Measurements from ENCODE around the gene SH3GL2. TPM values are rescaled to one million over a fixed set of nuclear protein-coding genes. Genes with fewer than 3 reads are reported as not detected.

The SH3GL2 gene
- total RNA-seq, 4 donors from 2014 or later = 0.20 to 0.41 (median 0.32) TPM; not detected in 1

GRCh38 chr9:17824616-17825264 lies 245.9 kb downstream of the SH3GL2 start:
- in situ Hi-C loops (cut with MboI; ENCODE audit: low pct_ligation_motif_present in 1 of 4, low pct_unique_long_range_greater_than_20kb in 1 of 4, low sequenced_read_pairs in 3 of 4) (loop anchor here in 2 of 4 donors (25.0 kb wide), 1 partner anchor 1213 kb away; the partner anchor contains the start of genes RRAGA (in 2 of the 2) and SAXO1 (in 2 of the 2)), intact Hi-C loops (cut with DNase I; ENCODE audit: low total_unique reads) (no loop called here)
- Histone ChIP-seq H3K4me1 (peaks cover 0 to 3% (median 0%) of the 10 kb centered on the region in 4 donors), H3K9me3 (no peaks in the 10 kb centered on the region), H3K4me3 (no peak overlapping the region), H3K27ac (no peak overlapping the region), H3K36me3 (no peaks in the 10 kb centered on the region), H3K27me3 (no peaks in the 10 kb centered on the region)
- no peak for TF ChIP-seq POLR2A (IDR thresholded peaks at IDR 0.05)
- TF ChIP-seq EP300 (IDR thresholded peaks at IDR 0.05; ENCODE audit: low read depth) = no peak
- DNase-seq = no peak
- 10 to 26% methylated on average over 1 of the region's 1 CpG for WGBS, 2 donors (ENCODE audit: low coverage in 1 of 2)

GRCh38 chr9:17825265-17825659 lies 246.4 kb downstream of the SH3GL2 start:
- no peaks in the 10 kb centered on the region for H3K9me3 ChIP-seq
- no peak overlapping the region for H3K27ac ChIP-seq
- intact Hi-C loops (cut with DNase I; ENCODE audit: low total_unique reads) = no loop called here
- TF ChIP-seq CTCF (IDR thresholded peaks at IDR 0.05) = no peak
- no peak for TF ChIP-seq EP300 (IDR thresholded peaks at IDR 0.05; ENCODE audit: low read depth)
- no peak for TF ChIP-seq POLR2AphosphoS5 (IDR thresholded peaks at IDR 0.05)
- TF ChIP-seq POLR2A (IDR thresholded peaks at IDR 0.05) = no peak
- no peaks in the 10 kb centered on the region for H3K36me3 ChIP-seq
- no peak for DNase-seq
- in situ Hi-C loops (cut with MboI; ENCODE audit: low pct_ligation_motif_present in 1 of 4, low pct_unique_long_range_greater_than_20kb in 1 of 4, low sequenced_read_pairs in 3 of 4) = no loop called here
- WGBS, 2 donors (ENCODE audit: low coverage in 1 of 2) = 86 to 96% methylated on average over 1 of the region's 1 CpG
- H3K4me3 ChIP-seq = no peak overlapping the region
- peaks cover 0 to 3% (median 0%) of the 10 kb centered on the region in 4 donors for H3K4me1 ChIP-seq
- no peaks in the 10 kb centered on the region for H3K27me3 ChIP-seq

- intact Hi-C loops (cut with DNase I; ENCODE audit: low total_unique reads) (no loop called here), in situ Hi-C loops (cut with MboI; ENCODE audit: low pct_ligation_motif_present in 1 of 4, low pct_unique_long_range_greater_than_20kb in 1 of 4, low sequenced_read_pairs in 3 of 4) (no loop called here)
- no peak for TF ChIP-seq POLR2AphosphoS5 (IDR thresholded peaks at IDR 0.05)
- no peak for TF ChIP-seq POLR2A (IDR thresholded peaks at IDR 0.05)
These were observed 250.2 kb downstream of the SH3GL2 start for GRCh38 chr9:17829064-17829463.

GRCh38 chr9:17829812-17830385 lies 251.0 kb downstream of the SH3GL2 start:
- H3K27me3 ChIP-seq = no peaks in the 10 kb centered on the region
- no peak for DNase-seq
- 75 to 79% methylated on average over 1 to 4 of the region's 4 CpGs for WGBS, 2 donors (ENCODE audit: low coverage in 1 of 2)
- H3K4me1 ChIP-seq = peaks cover 0 to under 1% (median 0%) of the 10 kb centered on the region in 4 donors
- TF ChIP-seq POLR2A (IDR thresholded peaks at IDR 0.05) (no peak), CTCF (IDR thresholded peaks at IDR 0.05) (no peak), EP300 (IDR thresholded peaks at IDR 0.05; ENCODE audit: low read depth) (no peak), POLR2AphosphoS5 (IDR thresholded peaks at IDR 0.05) (no peak)
- H3K4me3 ChIP-seq = no peak overlapping the region
- intact Hi-C loops (cut with DNase I; ENCODE audit: low total_unique reads) (no loop called here), in situ Hi-C loops (cut with MboI; ENCODE audit: low pct_ligation_motif_present in 1 of 4, low pct_unique_long_range_greater_than_20kb in 1 of 4, low sequenced_read_pairs in 3 of 4) (no loop called here)
- H3K27ac ChIP-seq = no peak overlapping the region
- no peaks in the 10 kb centered on the region for H3K36me3 ChIP-seq
- H3K9me3 ChIP-seq = no peaks in the 10 kb centered on the region

More at GRCh38 chr9:17829064-17829463, 250.2 kb downstream of the SH3GL2 start:
- H3K4me3 ChIP-seq = no peak overlapping the region
- peaks cover 0 to 3% (median 0%) of the 10 kb centered on the region in 4 donors for H3K4me1 ChIP-seq
- no peaks in the 10 kb centered on the region for H3K27me3 ChIP-seq
- no peak overlapping the region for H3K27ac ChIP-seq
- no peaks in the 10 kb centered on the region for H3K36me3 ChIP-seq
- H3K9me3 ChIP-seq = no peaks in the 10 kb centered on the region
- DNase-seq = no peak

- TF ChIP-seq POLR2A (IDR thresholded peaks at IDR 0.05) = no peak
- no peak for TF ChIP-seq CTCF (IDR thresholded peaks at IDR 0.05)
- TF ChIP-seq EP300 (IDR thresholded peaks at IDR 0.05; ENCODE audit: low read depth) = no peak
- no peak for TF ChIP-seq POLR2AphosphoS5 (IDR thresholded peaks at IDR 0.05)
These were observed 253.9 kb downstream of the SH3GL2 start for GRCh38 chr9:17832812-17833211.

More at GRCh38 chr9:17832812-17833211, 253.9 kb downstream of the SH3GL2 start:
- Histone ChIP-seq H3K36me3 (no peaks in the 10 kb centered on the region), H3K27ac (no peak overlapping the region), H3K27me3 (no peaks in the 10 kb centered on the region), H3K4me1 (no peaks in the 10 kb centered on the region), H3K4me3 (no peak overlapping the region), H3K9me3 (no peaks in the 10 kb centered on the region)
- intact Hi-C loops (cut with DNase I; ENCODE audit: low total_unique reads) (no loop called here), in situ Hi-C loops (cut with MboI; ENCODE audit: low pct_ligation_motif_present in 1 of 4, low pct_unique_long_range_greater_than_20kb in 1 of 4, low sequenced_read_pairs in 3 of 4) (no loop called here)
- no peak for DNase-seq
- 32 to 50% methylated on average over 1 to 2 of the region's 2 CpGs for WGBS, 2 donors (ENCODE audit: low coverage in 1 of 2)

Measured in transverse colon (tissue), 4 donors.